HepG2 (cell line): Measurements from ENCODE around the gene FAM217B. TPM values are rescaled to one million over a fixed set of nuclear protein-coding genes. Genes with fewer than 3 reads are reported as not detected.

Experiments used
- ATM ChIP-seq: fragments of 450-650 bp; IDR thresholded peaks from 2 replicates; pipeline ENCODE4 v1.7.1; 2017; ENCODE audit warnings: mild to moderate bottlenecking, borderline replicate concordance
- BORCS8-MEF2B ChIP-seq: sonication (generic); formaldehyde crosslinking; IDR thresholded peaks from 2 replicates; pipeline ENCODE4 v1.8.0; 2022; ENCODE audit warnings: mild to moderate bottlenecking, missing genetic modification reagents
- CC2D1A ChIP-seq: sonication (generic); formaldehyde crosslinking; IDR thresholded peaks from 2 replicates; pipeline ENCODE4 v1.8.1; 2023; ENCODE audit warnings: mild to moderate bottlenecking, missing genetic modification reagents
- CREB1 ChIP-seq, 2 experiments: fragments of 450-650 bp in 1 of 2; IDR thresholded peaks; 2 replicates each; pipeline ENCODE4 v1.6.1; 2016 to 2017; ENCODE audit warnings: control low read depth in 1 of 2, mild to moderate bottlenecking in 1 of 2, missing compliant biosample characterization in 1 of 2, missing genetic modification characterization in 1 of 2
- DMAP1 ChIP-seq: IDR thresholded peaks from 2 replicates; pipeline ENCODE4 v1.6.1; 2016
- ELF3 ChIP-seq: IDR thresholded peaks from 2 replicates; pipeline ENCODE4 v1.6.1; 2016; ENCODE audit warnings: missing genetic modification reagents, missing compliant biosample characterization
- EP300 ChIP-seq, 3 experiments: sonication (generic) in 1 of 3; formaldehyde crosslinking in 1 of 3; IDR thresholded peaks; 2 replicates each; pipeline versions ENCODE4 v1.5.1 to v1.6.1; 2011 to 2020; ENCODE audit warnings: low read depth in 2 of 3, low read length in 2 of 3, borderline replicate concordance in 1 of 3, improper control_type of control experiment in 1 of 3, mild to moderate bottlenecking in 1 of 3, missing genetic modification reagents in 1 of 3, moderate library complexity in 1 of 3
- ETV6 ChIP-seq: sonication (generic); formaldehyde crosslinking; conservative IDR thresholded peaks from 2 replicates; pipeline ENCODE4 v1.4.0; 2020; ENCODE audit warnings: missing genetic modification reagents
- HDAC2 ChIP-seq: sonication (generic); formaldehyde crosslinking; IDR thresholded peaks from 2 replicates; pipeline ENCODE4 v1.4.0; 2020; ENCODE audit warnings: missing genetic modification reagents
- JUN ChIP-seq: sonication (generic); formaldehyde crosslinking; IDR thresholded peaks from 2 replicates; pipeline ENCODE4 v1.4.0; 2020; ENCODE audit warnings: mild to moderate bottlenecking, missing genetic modification reagents
- MXI1 ChIP-seq: IDR thresholded peaks from 3 replicates; pipeline ENCODE4 v1.6.1; 2012; ENCODE audit warnings: low read depth, low read length, inconsistent platforms, borderline replicate concordance
- RXRA ChIP-seq: sonication (generic); formaldehyde crosslinking; IDR thresholded peaks from 2 replicates; pipeline ENCODE4 v1.5.1; 2020; ENCODE audit warnings: missing genetic modification reagents
- SALL1 ChIP-seq: sonication (generic); formaldehyde crosslinking; IDR thresholded peaks from 2 replicates; pipeline ENCODE4 v1.8.0; 2022; ENCODE audit warnings: mild to moderate bottlenecking, missing genetic modification reagents
- SIN3B ChIP-seq: fragments of 150-350 bp; IDR thresholded peaks from 2 replicates; pipeline ENCODE4 v1.6.1; 2014; ENCODE audit warnings: low read length
- TBL1XR1 ChIP-seq: fragments of 150-350 bp; IDR thresholded peaks from 2 replicates; pipeline ENCODE4 v1.6.1; 2014; ENCODE audit warnings: borderline replicate concordance, low read length; ENCODE audit not compliant: partially characterized antibody
- TBX3 ChIP-seq: fragments of 450-650 bp; IDR thresholded peaks from 2 replicates; pipeline ENCODE4 v1.6.1; 2017; ENCODE audit warnings: antibody characterized with exemption, mild to moderate bottlenecking, inconsistent platforms, borderline replicate concordance
- TCF12 ChIP-seq, 2 experiments: fragments of 450-650 bp in 1 of 2; sonication (generic) in 1 of 2; formaldehyde crosslinking in 1 of 2; IDR thresholded peaks; 2 replicates each; pipeline versions ENCODE4 v1.6.1 to v1.8.0; 2017 to 2022; ENCODE audit warnings: antibody characterized with exemption in 1 of 2, mild to moderate bottlenecking in 1 of 2, missing genetic modification reagents in 1 of 2, moderate library complexity in 1 of 2
- THYN1 ChIP-seq: sonication (generic); formaldehyde crosslinking; IDR thresholded peaks from 2 replicates; pipeline ENCODE4 v1.8.1; 2023; ENCODE audit warnings: low read depth, mild to moderate bottlenecking, moderate library complexity, missing genetic modification reagents, borderline replicate concordance
- ZC3H13 ChIP-seq: sonication (generic); formaldehyde crosslinking; IDR thresholded peaks from 2 replicates; pipeline ENCODE4 v1.8.1; 2023; ENCODE audit warnings: mild to moderate bottlenecking, missing genetic modification reagents, moderate library complexity
- ZMYM4 ChIP-seq: sonication (generic); formaldehyde crosslinking; IDR thresholded peaks from 2 replicates; pipeline ENCODE4 v1.8.1; 2023; ENCODE audit warnings: mild to moderate bottlenecking, missing genetic modification reagents
- ZNF296 ChIP-seq: sonication (generic); formaldehyde crosslinking; conservative IDR thresholded peaks from 2 replicates; pipeline ENCODE4 v1.5.0; 2020; ENCODE audit warnings: mild to moderate bottlenecking, missing genetic modification reagents
- ZNF468 ChIP-seq: sonication (generic); formaldehyde crosslinking; IDR thresholded peaks from 2 replicates; pipeline ENCODE4 v1.8.0; 2022; ENCODE audit warnings: mild to moderate bottlenecking, moderate library complexity, missing genetic modification reagents
- ZNF562 ChIP-seq: sonication (generic); formaldehyde crosslinking; IDR thresholded peaks from 2 replicates; pipeline ENCODE4 v1.8.0; 2022; ENCODE audit warnings: missing genetic modification reagents, borderline replicate concordance
- ZNF652 ChIP-seq: IDR thresholded peaks from 2 replicates; pipeline ENCODE4 v1.6.1; 2016; ENCODE audit warnings: low read depth, borderline replicate concordance
- ZNF850 ChIP-seq: sonication (generic); formaldehyde crosslinking; conservative IDR thresholded peaks from 2 replicates; pipeline ENCODE4 v1.9.0; 2021; ENCODE audit warnings: mild to moderate bottlenecking, missing genetic modification reagents
- ZNF891 ChIP-seq: sonication (generic); formaldehyde crosslinking; IDR thresholded peaks from 2 replicates; pipeline ENCODE4 v1.5.0; 2020; ENCODE audit warnings: mild to moderate bottlenecking, missing genetic modification reagents
- ZSCAN25 ChIP-seq: sonication (generic); formaldehyde crosslinking; IDR thresholded peaks from 2 replicates; pipeline ENCODE4 v1.8.0; 2022; ENCODE audit warnings: mild to moderate bottlenecking, missing genetic modification reagents
- polyA plus RNA-seq, 8 experiments: library from polyadenylated mRNA; depleted of rRNA in 3 of 8; stranded (reverse) in 7 of 8; unstranded in 1 of 8; fragments of >200 nt; fragmentation: Illumina TruSeq in 4 of 8; extraction: Trizol in 4 of 8; gene quantifications; 2 replicates each; pipeline versions ENCODE4 v1.2.1 to v1.2.3, GENCODE V29; 2011 to 2016; ENCODE audit warnings: low read depth in 4 of 8, missing spikeins in 1 of 8, mixed read lengths in 1 of 8; ENCODE audit not compliant: insufficient read depth in 1 of 8
- total RNA-seq, 5 experiments: library from RNA; depleted of rRNA; stranded (reverse); fragments of >200 nt; fragmentation: Illumina TruSeq; extraction: Trizol; gene quantifications; 2 replicates each; pipeline ENCODE4 v1.2.3, GENCODE V29; 2016; ENCODE audit warnings: low read depth in 1 of 5
- TF ChIP-seq, protein P1 (sequence below): sonication (generic); formaldehyde crosslinking; IDR thresholded peaks from 2 replicates; pipeline ENCODE4 v1.8.0; 2022; ENCODE audit warnings: low read depth, missing genetic modification reagents
- TF ChIP-seq, protein P2 (sequence below): sonication (generic); formaldehyde crosslinking; IDR thresholded peaks from 2 replicates; pipeline ENCODE4 v1.4.0; 2020; ENCODE audit warnings: mild to moderate bottlenecking, missing genetic modification reagents

The FAM217B gene
- total and polyA plus RNA-seq, 2 of the 13 experiments (the other 11 are each of a cell fraction or from before 2014, with no cell fraction given), result 11.1 to 14.3 TPM

DNA sequence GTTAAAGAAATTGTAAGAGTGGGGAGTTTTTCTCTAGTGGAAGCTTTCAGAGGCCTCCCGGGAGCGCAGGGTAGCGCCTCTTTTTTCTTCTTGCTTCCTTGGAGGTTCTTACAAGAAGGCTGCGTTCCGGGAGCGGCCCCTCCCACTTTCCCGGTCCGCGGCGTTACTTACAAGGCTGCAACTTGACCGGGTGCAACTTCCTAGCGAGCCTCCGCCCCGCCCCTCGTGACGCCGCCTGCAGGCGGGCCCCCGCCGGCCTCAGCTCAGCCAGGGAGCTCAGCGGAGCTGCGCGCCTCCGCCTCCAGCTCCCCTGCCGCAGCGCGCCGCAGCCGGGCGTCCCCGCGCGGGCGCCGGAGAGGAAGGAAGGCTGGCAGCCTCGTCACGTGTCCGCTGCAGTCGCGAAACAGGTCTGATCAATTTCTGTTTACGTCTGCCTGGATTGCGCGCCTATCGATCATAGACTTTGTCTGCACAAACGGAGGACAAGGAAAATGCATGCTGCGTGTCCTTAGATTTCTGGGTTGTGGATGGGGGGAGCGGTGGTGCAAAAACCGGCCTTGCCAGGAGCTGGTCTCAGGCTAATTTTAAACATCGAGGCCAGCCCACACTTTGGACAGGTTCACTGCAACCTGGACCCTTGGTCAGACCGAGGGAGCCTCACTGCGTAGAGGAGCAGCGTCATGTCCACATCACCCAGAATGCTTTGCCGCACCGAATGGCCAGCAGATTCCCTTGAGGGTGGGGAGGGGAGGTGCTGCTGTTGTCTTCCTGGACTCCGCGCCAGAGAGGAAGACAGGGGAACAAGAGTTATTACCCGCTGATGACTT lies at the start of gene FAM217B, which contains the start of gene PPP1R3D (continued):
- TF ChIP-seq, protein P1, sequence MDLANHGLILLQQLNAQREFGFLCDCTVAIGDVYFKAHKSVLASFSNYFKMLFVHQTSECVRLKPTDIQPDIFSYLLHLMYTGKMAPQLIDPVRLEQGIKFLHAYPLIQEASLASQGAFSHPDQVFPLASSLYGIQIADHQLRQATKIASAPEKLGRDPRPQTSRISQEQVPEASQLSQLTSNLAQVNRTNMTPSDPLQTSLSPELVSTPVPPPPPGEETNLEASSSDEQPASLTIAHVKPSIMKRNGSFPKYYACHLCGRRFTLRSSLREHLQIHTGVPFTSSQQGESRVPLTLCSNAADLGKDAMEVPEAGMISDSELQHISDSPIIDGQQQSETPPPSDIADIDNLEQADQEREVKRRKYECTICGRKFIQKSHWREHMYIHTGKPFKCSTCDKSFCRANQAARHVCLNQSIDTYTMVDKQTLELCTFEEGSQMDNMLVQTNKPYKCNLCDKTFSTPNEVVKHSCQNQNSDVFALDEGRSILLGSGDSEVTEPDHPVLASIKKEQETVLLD (CRISPR knock-in tag), result peak; percentile 70
- TF ChIP-seq THYN1 (CRISPR knock-in tag), result peak; percentile 97; the same call in 1 of the 2 replicates
- no peak for TF ChIP-seq TCF12 (IDR thresholded peaks at IDR 0.05)
- no peak for TF ChIP-seq TCF12 (CRISPR knock-in tag; IDR thresholded peaks at IDR 0.05)
- no peak for TF ChIP-seq ATM
- TF ChIP-seq ZNF296 (CRISPR knock-in tag), result peak; percentile 89
- no peak for TF ChIP-seq ZNF850 (CRISPR knock-in tag)
- no peak for TF ChIP-seq ZNF562 (CRISPR knock-in tag)
- TF ChIP-seq ZMYM4 (CRISPR knock-in tag), result peak; percentile 92
- TF ChIP-seq RXRA (CRISPR knock-in tag), result 0 out of 2 replicates have a peak, but pooled peaks have one; percentile 38
- peak; percentile 42 for TF ChIP-seq TBL1XR1
- TF ChIP-seq ETV6 (CRISPR knock-in tag), result no peak; the same call in 1 of the 2 replicates
- peak; percentile 70; the same call in 1 of the 2 replicates for TF ChIP-seq ZNF891
- TF ChIP-seq CC2D1A (CRISPR knock-in tag), result peak; percentile 58; the same call in 1 of the 2 replicates
- TF ChIP-seq TBX3, result peak; percentile 26; the same call in 1 of the 2 replicates
- TF ChIP-seq, protein P2, sequence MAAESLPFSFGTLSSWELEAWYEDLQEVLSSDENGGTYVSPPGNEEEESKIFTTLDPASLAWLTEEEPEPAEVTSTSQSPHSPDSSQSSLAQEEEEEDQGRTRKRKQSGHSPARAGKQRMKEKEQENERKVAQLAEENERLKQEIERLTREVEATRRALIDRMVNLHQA (CRISPR knock-in tag), result peak; percentile 77; the same call in 1 of the 2 replicates
- TF ChIP-seq SIN3B, result no peak; the same call in 1 of the 2 replicates
- TF ChIP-seq ZNF652 (CRISPR knock-in tag), result peak; percentile 25; the same call in 1 of the 2 replicates
- peak; percentile 65; the same call in 1 of the 3 replicates for TF ChIP-seq MXI1
- TF ChIP-seq SALL1 (CRISPR knock-in tag), result peak; percentile 88
- TF ChIP-seq HDAC2 (CRISPR knock-in tag), result peak; percentile 86
- TF ChIP-seq ZNF468 (CRISPR knock-in tag), result 0 out of 2 replicates have a peak, but pooled peaks have one; percentile 33
- TF ChIP-seq BORCS8-MEF2B (CRISPR knock-in tag), result peak; percentile 95
- TF ChIP-seq JUN (CRISPR knock-in tag), result peak; percentile 68; the same call in 1 of the 2 replicates
- peak; percentile 72 for TF ChIP-seq CREB1 (IDR thresholded peaks at IDR 0.05)
- peak; percentile 87 for TF ChIP-seq CREB1 (CRISPR knock-in tag; IDR thresholded peaks at IDR 0.05)
- peak; percentile 39; the same call in 1 of the 2 replicates for TF ChIP-seq ELF3 (CRISPR knock-in tag)
- TF ChIP-seq ZC3H13 (CRISPR knock-in tag), result peak; percentile 56; the same call in 1 of the 2 replicates
- TF ChIP-seq ZSCAN25, result peak; percentile 84; the same call in 1 of the 2 replicates
- TF ChIP-seq EP300 (IDR thresholded peaks at IDR 0.05; ENCODE audit: low read depth in 2 of 2, low read length in 2 of 2), result peak in 1 of 2 experiments; percentile 59; a peak in 2 of 4 replicates
- no peak for TF ChIP-seq EP300 (CRISPR knock-in tag; IDR thresholded peaks at IDR 0.05; ENCODE audit: borderline replicate concordance)
- TF ChIP-seq DMAP1 (CRISPR knock-in tag), result peak; percentile 95
